HepG2 (cell line): ENCODE results near the gene LITAF. TPM values are rescaled to one million over a fixed set of nuclear protein-coding genes. Genes with fewer than 3 reads are reported as not detected.

Source experiments
- ADNP ChIP-seq: sonication (generic); formaldehyde crosslinking; IDR thresholded peaks from 2 replicates; pipeline ENCODE4 v1.4.0; 2020; ENCODE audit warnings: missing genetic modification reagents
- CHD4 ChIP-seq: fragments of 200-600 bp; sonication (generic); IDR thresholded peaks from 2 replicates; pipeline ENCODE4 v1.7.0; 2017; ENCODE audit warnings: mild to moderate bottlenecking, low read length, borderline replicate concordance
- DDIT3 ChIP-seq: sonication (generic); formaldehyde crosslinking; IDR thresholded peaks from 2 replicates; pipeline ENCODE4 v1.4.0; 2020; ENCODE audit warnings: mild to moderate bottlenecking, missing genetic modification reagents
- HNRNPL ChIP-seq: fragments of 200-400 bp; formaldehyde crosslinking; IDR thresholded peaks from 2 replicates; pipeline ENCODE4 v1.6.1; 2017; ENCODE audit warnings: mild to moderate bottlenecking, low read depth, low read length
- MAFF ChIP-seq: IDR thresholded peaks from 2 replicates; pipeline ENCODE4 v1.6.1; 2011; ENCODE audit warnings: low read depth, low read length, improper control_type of control experiment
- MAFK ChIP-seq, 2 experiments: IDR thresholded peaks in 1 of 2; conservative IDR thresholded peaks in 1 of 2; 2 replicates each; pipeline ENCODE4 v1.6.1; 2011; ENCODE audit warnings: improper control_type of control experiment in 2 of 2, low read length in 2 of 2
- RBM22 ChIP-seq: fragments of 200-400 bp; formaldehyde crosslinking; optimal IDR thresholded peaks from 2 replicates; pipeline ENCODE3; 2017; ENCODE audit warnings: mild to moderate bottlenecking, low read length, moderate library complexity
- RCOR2 ChIP-seq: IDR thresholded peaks from 2 replicates; pipeline ENCODE4 v1.6.1; 2016; ENCODE audit warnings: missing biosample characterization, missing genetic modification reagents
- REXO4 ChIP-seq: sonication (generic); formaldehyde crosslinking; IDR thresholded peaks from 2 replicates; pipeline ENCODE4 v1.8.0; 2022; ENCODE audit warnings: missing genetic modification reagents, mild to moderate bottlenecking, borderline replicate concordance
- TARDBP ChIP-seq: sonication (generic); formaldehyde crosslinking; IDR thresholded peaks from 2 replicates; pipeline ENCODE4 v1.8.0; 2022; ENCODE audit warnings: mild to moderate bottlenecking, missing genetic modification reagents
- ZBTB33 ChIP-seq: sonication (generic); formaldehyde crosslinking; IDR thresholded peaks from 2 replicates; pipeline ENCODE4 v1.4.0; 2020; ENCODE audit warnings: missing genetic modification reagents
- ZMYM2 ChIP-seq: sonication (generic); formaldehyde crosslinking; IDR thresholded peaks from 2 replicates; pipeline ENCODE4 v1.8.0; 2022; ENCODE audit warnings: mild to moderate bottlenecking, missing genetic modification reagents
- ZNF629 ChIP-seq: sonication (generic); formaldehyde crosslinking; conservative IDR thresholded peaks from 2 replicates; pipeline ENCODE4 v1.5.0; 2020; ENCODE audit warnings: missing genetic modification reagents
- ZNF687 ChIP-seq: sonication (generic); formaldehyde crosslinking; IDR thresholded peaks from 2 replicates; pipeline ENCODE4 v1.5.1; 2020; ENCODE audit warnings: mild to moderate bottlenecking, missing genetic modification reagents, moderate library complexity
- polyA plus RNA-seq, 8 experiments: library from polyadenylated mRNA; depleted of rRNA in 3 of 8; stranded (reverse) in 7 of 8; unstranded in 1 of 8; fragments of >200 nt; fragmentation: Illumina TruSeq in 4 of 8; extraction: Trizol in 4 of 8; gene quantifications; 2 replicates each; pipeline versions ENCODE4 v1.2.1 to v1.2.3, GENCODE V29; 2011 to 2016; ENCODE audit warnings: low read depth in 4 of 8, missing spikeins in 1 of 8, mixed read lengths in 1 of 8; ENCODE audit not compliant: insufficient read depth in 1 of 8
- total RNA-seq, 5 experiments: library from RNA; depleted of rRNA; stranded (reverse); fragments of >200 nt; fragmentation: Illumina TruSeq; extraction: Trizol; gene quantifications; 2 replicates each; pipeline ENCODE4 v1.2.3, GENCODE V29; 2016; ENCODE audit warnings: low read depth in 1 of 5

The LITAF gene
- total and polyA plus RNA-seq, 2 of the 13 experiments (the other 11 are each of a cell fraction or from before 2014, with no cell fraction given) = 80.1 to 141 TPM

GRCh38 chr16:11565665-11566064 is 21.1 kb downstream of the LITAF start (continued):
- TF ChIP-seq ZNF687 (peak; percentile 43), REXO4 (CRISPR knock-in tag) (no peak), CHD4 (peak; percentile 98; the same call in 1 of the 2 replicates), MAFK (conservative IDR thresholded peaks at IDR 0.05 in 1 of 2, IDR thresholded peaks at IDR 0.05 in 1 of 2; ENCODE audit: low read length in 2 of 2) (peak in 1 of 2 experiments; percentile 57; a peak in 2 of 4 replicates), RBM22 (peak; percentile 60), HNRNPL (no peak), ADNP (0 out of 2 replicates have a peak, but pooled peaks have one; percentile 67), ZBTB33 (CRISPR knock-in tag) (peak; percentile 53), MAFF (peak; percentile 39; the same call in 1 of the 2 replicates), DDIT3 (CRISPR knock-in tag) (no peak), RCOR2 (CRISPR knock-in tag) (peak; percentile 77; the same call in 1 of the 2 replicates), ZMYM2 (CRISPR knock-in tag) (0 out of 2 replicates have a peak, but pooled peaks have one; percentile 12), ZNF629 (CRISPR knock-in tag) (peak; percentile 99), TARDBP (CRISPR knock-in tag) (0 out of 2 replicates have a peak, but pooled peaks have one; percentile 20)
- TF ChIP-seq, all 625 proteins: peak for 18
